ENCODE measurements around the gene NOXO1.

DNA sequence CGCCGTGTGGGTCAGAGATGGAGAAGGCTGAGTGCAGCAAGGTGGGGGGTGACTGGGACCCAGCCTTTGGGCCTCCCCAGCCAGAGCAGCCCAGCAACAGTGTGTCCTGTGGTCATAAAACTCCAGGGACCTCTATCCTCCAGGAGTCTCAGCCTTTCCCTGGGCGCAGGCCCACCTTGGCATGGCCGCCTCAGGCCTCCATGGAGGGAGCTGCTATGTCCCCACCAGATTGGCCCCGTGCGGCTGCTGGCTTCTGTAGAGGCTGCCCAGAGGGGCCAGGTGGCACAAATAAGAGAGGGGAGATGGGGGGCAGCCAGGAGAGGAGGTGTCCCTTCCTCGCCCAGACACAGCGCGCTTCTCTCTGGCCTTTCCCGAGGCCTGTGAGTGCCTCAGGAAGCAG lies 5.9 kb upstream of the NOXO1 start:
- TF ChIP-seq EZH2 (IDR thresholded peaks at IDR 0.05; ENCODE audit: low read depth, unreplicated experiment) (no peak), ZNF114 (CRISPR knock-in tag; IDR thresholded peaks at IDR 0.05) (no peak), EZH2phosphoT487 (IDR thresholded peaks at IDR 0.05; ENCODE audit: unreplicated experiment) (no peak), POLR2AphosphoS5 (IDR thresholded peaks at IDR 0.05; ENCODE audit: low read depth) (no peak), STAT1 (IDR thresholded peaks at IDR 0.05; ENCODE audit: unreplicated experiment) (no peak)
- TF ChIP-seq, protein P1, sequence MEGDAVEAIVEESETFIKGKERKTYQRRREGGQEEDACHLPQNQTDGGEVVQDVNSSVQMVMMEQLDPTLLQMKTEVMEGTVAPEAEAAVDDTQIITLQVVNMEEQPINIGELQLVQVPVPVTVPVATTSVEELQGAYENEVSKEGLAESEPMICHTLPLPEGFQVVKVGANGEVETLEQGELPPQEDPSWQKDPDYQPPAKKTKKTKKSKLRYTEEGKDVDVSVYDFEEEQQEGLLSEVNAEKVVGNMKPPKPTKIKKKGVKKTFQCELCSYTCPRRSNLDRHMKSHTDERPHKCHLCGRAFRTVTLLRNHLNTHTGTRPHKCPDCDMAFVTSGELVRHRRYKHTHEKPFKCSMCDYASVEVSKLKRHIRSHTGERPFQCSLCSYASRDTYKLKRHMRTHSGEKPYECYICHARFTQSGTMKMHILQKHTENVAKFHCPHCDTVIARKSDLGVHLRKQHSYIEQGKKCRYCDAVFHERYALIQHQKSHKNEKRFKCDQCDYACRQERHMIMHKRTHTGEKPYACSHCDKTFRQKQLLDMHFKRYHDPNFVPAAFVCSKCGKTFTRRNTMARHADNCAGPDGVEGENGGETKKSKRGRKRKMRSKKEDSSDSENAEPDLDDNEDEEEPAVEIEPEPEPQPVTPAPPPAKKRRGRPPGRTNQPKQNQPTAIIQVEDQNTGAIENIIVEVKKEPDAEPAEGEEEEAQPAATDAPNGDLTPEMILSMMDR (conservative IDR thresholded peaks at IDR 0.05; ENCODE audit: low read depth in 2 of 2), result no peak
- TF ChIP-seq, protein P2, sequence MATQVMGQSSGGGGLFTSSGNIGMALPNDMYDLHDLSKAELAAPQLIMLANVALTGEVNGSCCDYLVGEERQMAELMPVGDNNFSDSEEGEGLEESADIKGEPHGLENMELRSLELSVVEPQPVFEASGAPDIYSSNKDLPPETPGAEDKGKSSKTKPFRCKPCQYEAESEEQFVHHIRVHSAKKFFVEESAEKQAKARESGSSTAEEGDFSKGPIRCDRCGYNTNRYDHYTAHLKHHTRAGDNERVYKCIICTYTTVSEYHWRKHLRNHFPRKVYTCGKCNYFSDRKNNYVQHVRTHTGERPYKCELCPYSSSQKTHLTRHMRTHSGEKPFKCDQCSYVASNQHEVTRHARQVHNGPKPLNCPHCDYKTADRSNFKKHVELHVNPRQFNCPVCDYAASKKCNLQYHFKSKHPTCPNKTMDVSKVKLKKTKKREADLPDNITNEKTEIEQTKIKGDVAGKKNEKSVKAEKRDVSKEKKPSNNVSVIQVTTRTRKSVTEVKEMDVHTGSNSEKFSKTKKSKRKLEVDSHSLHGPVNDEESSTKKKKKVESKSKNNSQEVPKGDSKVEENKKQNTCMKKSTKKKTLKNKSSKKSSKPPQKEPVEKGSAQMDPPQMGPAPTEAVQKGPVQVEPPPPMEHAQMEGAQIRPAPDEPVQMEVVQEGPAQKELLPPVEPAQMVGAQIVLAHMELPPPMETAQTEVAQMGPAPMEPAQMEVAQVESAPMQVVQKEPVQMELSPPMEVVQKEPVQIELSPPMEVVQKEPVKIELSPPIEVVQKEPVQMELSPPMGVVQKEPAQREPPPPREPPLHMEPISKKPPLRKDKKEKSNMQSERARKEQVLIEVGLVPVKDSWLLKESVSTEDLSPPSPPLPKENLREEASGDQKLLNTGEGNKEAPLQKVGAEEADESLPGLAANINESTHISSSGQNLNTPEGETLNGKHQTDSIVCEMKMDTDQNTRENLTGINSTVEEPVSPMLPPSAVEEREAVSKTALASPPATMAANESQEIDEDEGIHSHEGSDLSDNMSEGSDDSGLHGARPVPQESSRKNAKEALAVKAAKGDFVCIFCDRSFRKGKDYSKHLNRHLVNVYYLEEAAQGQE (IDR thresholded peaks at IDR 0.05; ENCODE audit: unreplicated experiment), result no peak
- TF ChIP-seq, protein P3, sequence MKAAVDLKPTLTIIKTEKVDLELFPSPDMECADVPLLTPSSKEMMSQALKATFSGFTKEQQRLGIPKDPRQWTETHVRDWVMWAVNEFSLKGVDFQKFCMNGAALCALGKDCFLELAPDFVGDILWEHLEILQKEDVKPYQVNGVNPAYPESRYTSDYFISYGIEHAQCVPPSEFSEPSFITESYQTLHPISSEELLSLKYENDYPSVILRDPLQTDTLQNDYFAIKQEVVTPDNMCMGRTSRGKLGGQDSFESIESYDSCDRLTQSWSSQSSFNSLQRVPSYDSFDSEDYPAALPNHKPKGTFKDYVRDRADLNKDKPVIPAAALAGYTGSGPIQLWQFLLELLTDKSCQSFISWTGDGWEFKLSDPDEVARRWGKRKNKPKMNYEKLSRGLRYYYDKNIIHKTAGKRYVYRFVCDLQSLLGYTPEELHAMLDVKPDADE (IDR thresholded peaks at IDR 0.05), result no peak

All from GM23338 (cell line).